ENCODE results near the gene IL17RD. TPM values are rescaled to one million over a fixed set of nuclear protein-coding genes. Genes with fewer than 3 reads are reported as not detected.

IL17RD gene
- total RNA-seq, result 3.0 and 13.6 TPM in 2 replicates

GRCh38 chr3:57164657-57165573 is at the start of gene IL17RD:
Gene IL17RD (minus strand): TSS chr3:57165353. CDS start chr3:57165286, 67 bp downstream.

GRCh38 chr3:57199895-57200297 is 34.7 kb upstream of the IL17RD start, which contains the start of gene HESX1:
Gene HESX1 (minus strand): TSS chr3:57199978. CDS start chr3:57199918, 60 bp downstream.

GRCh38 chr3:57060089-57060821 is 104.9 kb downstream of the IL17RD start, which contains the start of gene SPATA12:
Gene SPATA12 (plus strand): TSS chr3:57060664. CDS start chr3:57073695, 13,031 bp downstream.

Other genes with a start within 250 kb of the IL17RD start
- gene SPATA12, start 104.7 kb downstream of the IL17RD start, total RNA-seq, result not detected in 2 replicates
- gene HESX1, start 34.6 kb upstream of the IL17RD start, total RNA-seq, result 0.46 TPM in 1 of 2 replicates, not detected in the other
- 37.4 and 54.1 TPM in 2 replicates for gene APPL1, start 62.4 kb upstream of the IL17RD start, total RNA-seq
- gene ASB14, start 127.3 kb upstream of the IL17RD start, total RNA-seq, result 0.05 TPM in 1 of 2 replicates, not detected in the other